Vagina (tissue), 2 donors: ENCODE results near the gene CCDC170. TPM values are rescaled to one million over a fixed set of nuclear protein-coding genes. Genes with fewer than 3 reads are reported as not detected.

Experiments used
- DNase-seq, 2 donors: peaks; one replicate each; pipeline ENCODE4 v3.0.0-alpha.2; 2017; ENCODE audit errors: extremely low spot score in 2 of 2
- H3K27ac ChIP-seq: fragments of 200-600 bp; sonication (generic); one replicate; pipeline ENCODE4 v1.5.1; 2019
- H3K27me3 ChIP-seq: fragments of 200-600 bp; sonication (generic); one replicate; pipeline ENCODE4 v1.5.1; 2019
- H3K36me3 ChIP-seq, 2 donors: fragments of 200-600 bp; sonication (generic); one replicate each; pipeline ENCODE4 v1.5.1; 2017 to 2019
- H3K4me1 ChIP-seq: fragments of 200-600 bp; sonication (generic); one replicate; pipeline ENCODE4 v1.5.1; 2019
- H3K4me3 ChIP-seq, 2 donors: fragments of 200-600 bp; sonication (generic); 1 replicate in 1 of 2; 2 replicates in 1 of 2; pipeline ENCODE4 v1.5.1; 2016 to 2019
- H3K9me3 ChIP-seq: fragments of 200-600 bp; sonication (generic); one replicate; pipeline ENCODE4 v1.5.1; 2019
- POLR2A ChIP-seq, 2 donors: fragments of 450-650 bp; IDR thresholded peaks; one replicate each; pipeline ENCODE4 v1.6.1; 2017; ENCODE audit warnings: antibody characterized with exemption in 2 of 2, mild to moderate bottlenecking in 2 of 2, moderate library complexity in 2 of 2
- POLR2AphosphoS5 ChIP-seq, 2 donors: sonication (generic); formaldehyde crosslinking; IDR thresholded peaks; one replicate each; pipeline ENCODE4 v1.9.0; 2017; ENCODE audit warnings: antibody characterized with exemption in 2 of 2, mild to moderate bottlenecking in 2 of 2, low read depth in 1 of 2; ENCODE audit not compliant: insufficient read depth in 1 of 2
- intact Hi-C: fragments of 100-400 bp; cut with DNase I; formaldehyde crosslinking; loops from one replicate; pipeline ENCODE4 v1.15.1; 2023
- total RNA-seq: library from RNA; depleted of rRNA; stranded (reverse); fragments of >200 nt; gene quantifications from one replicate; pipeline ENCODE4 v1.2.3, GENCODE V29; 2016
- TF ChIP-seq, protein P1 (sequence below), 3 experiments: fragments of 450-650 bp in 2 of 3; fragments of 200-600 bp in 1 of 3; sonication (generic) in 1 of 3; IDR thresholded peaks; one replicate each; pipeline ENCODE4 v1.5.1; 2017 to 2019; ENCODE audit warnings: antibody characterized with exemption in 3 of 3, mild to moderate bottlenecking in 2 of 3, moderate library complexity in 2 of 3

The CCDC170 gene
- total RNA-seq, 1 donor from 2014 or later: 2.0 TPM

DNA sequence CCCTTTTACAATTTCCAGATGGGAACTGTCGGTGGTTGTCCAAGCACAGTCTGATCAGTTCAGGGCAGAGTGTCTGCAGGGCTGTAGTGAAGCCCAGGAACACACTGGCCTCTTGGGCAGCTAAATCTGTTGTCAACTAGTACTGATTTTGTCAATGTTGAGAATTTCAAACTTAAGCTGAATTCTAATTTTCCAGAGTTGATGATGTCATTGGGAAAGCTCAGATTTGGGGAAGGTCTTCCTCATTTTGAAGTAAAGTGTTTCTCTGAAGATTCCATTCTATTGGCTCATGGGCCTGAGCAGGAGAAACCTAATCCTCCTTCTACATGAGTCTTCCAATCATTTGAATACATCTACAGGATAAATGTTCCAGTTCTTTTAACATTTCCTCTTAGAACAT, 72.1 kb downstream of the CCDC170 start:
- Histone ChIP-seq H3K36me3 (no peaks in the 10 kb centered on the region), H3K27ac (no peak overlapping the region), H3K27me3 (no peaks in the 10 kb centered on the region), H3K9me3 (peaks cover 8% of the 10 kb centered on the region), H3K4me3 (no peak overlapping the region), H3K4me1 (no peaks in the 10 kb centered on the region)
- no peak for DNase-seq
- TF ChIP-seq, protein P1, sequence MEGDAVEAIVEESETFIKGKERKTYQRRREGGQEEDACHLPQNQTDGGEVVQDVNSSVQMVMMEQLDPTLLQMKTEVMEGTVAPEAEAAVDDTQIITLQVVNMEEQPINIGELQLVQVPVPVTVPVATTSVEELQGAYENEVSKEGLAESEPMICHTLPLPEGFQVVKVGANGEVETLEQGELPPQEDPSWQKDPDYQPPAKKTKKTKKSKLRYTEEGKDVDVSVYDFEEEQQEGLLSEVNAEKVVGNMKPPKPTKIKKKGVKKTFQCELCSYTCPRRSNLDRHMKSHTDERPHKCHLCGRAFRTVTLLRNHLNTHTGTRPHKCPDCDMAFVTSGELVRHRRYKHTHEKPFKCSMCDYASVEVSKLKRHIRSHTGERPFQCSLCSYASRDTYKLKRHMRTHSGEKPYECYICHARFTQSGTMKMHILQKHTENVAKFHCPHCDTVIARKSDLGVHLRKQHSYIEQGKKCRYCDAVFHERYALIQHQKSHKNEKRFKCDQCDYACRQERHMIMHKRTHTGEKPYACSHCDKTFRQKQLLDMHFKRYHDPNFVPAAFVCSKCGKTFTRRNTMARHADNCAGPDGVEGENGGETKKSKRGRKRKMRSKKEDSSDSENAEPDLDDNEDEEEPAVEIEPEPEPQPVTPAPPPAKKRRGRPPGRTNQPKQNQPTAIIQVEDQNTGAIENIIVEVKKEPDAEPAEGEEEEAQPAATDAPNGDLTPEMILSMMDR (IDR thresholded peaks at IDR 0.05): no peak
- TF ChIP-seq POLR2A (IDR thresholded peaks at IDR 0.05) (no peak), POLR2AphosphoS5 (IDR thresholded peaks at IDR 0.05; ENCODE audit: insufficient read depth in 1 of 2, low read depth in 1 of 2) (no peak)
- intact Hi-C loops: no loop called here

DNA sequence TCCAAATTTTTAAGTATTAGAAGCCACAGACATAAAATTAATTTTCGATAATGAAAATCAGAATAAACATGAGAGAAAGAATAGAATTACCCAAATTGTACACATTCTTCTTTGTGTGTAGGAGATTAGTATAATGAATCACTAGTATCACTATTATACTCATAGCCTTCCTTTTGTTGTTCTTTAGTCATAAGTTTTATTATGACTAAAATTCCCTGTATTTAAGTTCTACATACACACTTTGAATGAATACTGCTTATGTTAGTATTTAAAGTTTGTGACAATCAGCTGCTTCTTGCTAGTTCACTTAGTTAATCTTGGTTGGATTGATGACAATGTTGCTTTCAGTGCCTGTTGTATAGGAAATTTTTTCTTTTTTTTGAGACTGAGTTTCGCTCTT, 72.7 kb downstream of the CCDC170 start:
- Histone ChIP-seq H3K4me1 (no peaks in the 10 kb centered on the region), H3K36me3 (no peaks in the 10 kb centered on the region), H3K4me3 (no peak overlapping the region), H3K9me3 (peaks cover 5% of the 10 kb centered on the region), H3K27ac (no peak overlapping the region), H3K27me3 (no peaks in the 10 kb centered on the region)
- no peak for DNase-seq
- intact Hi-C loops: no loop called here
- TF ChIP-seq POLR2AphosphoS5 (IDR thresholded peaks at IDR 0.05; ENCODE audit: insufficient read depth in 1 of 2, low read depth in 1 of 2): no peak

DNA sequence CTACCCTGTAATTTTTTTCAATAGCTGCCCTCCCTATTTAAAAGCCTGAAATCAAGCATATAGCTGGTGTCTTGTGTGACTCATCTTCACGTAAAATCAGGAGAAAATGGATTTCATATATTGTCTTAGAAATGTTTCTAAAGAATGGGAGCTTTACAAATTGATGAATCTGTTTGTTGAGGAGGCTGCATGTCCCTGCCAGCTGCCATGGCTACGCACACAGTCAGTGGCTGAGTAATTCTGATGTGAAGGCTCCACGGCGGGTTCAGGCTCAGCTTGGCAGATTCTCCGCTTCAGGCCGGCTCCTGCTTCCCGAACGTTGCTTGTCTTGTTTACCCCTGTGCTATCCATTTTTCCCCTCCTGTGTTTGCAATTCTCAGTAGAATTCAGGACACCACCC, 82.8 kb downstream of the CCDC170 start:
- H3K36me3 ChIP-seq: no peaks in the 10 kb centered on the region
- intact Hi-C loops: no loop called here

DNA sequence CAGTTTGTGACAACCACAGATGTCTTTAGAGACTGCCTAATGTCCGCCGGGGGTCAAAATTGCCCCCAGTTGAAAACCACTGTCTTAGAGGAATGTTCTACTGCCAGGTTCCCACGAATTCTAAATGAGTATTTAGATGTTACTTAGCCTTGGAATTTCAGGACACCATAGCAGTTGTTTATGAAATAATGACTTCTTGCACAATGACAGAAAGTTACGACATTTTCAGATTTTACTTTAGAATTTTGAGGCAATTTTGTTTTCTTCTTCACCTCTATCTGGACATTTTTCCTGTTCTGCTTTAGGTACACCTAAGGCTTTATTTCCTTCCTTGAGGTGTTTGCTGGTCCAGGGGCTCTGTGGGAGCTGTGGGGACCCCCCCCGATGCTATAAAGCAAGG, 83.4 kb downstream of the CCDC170 start:
- no peak overlapping the region for H3K27ac ChIP-seq
- DNase-seq: no peak
- no peaks in the 10 kb centered on the region for H3K9me3 ChIP-seq
- H3K4me3 ChIP-seq: no peak overlapping the region
- no peak for TF ChIP-seq POLR2AphosphoS5 (IDR thresholded peaks at IDR 0.05; ENCODE audit: insufficient read depth in 1 of 2, low read depth in 1 of 2)
- H3K36me3 ChIP-seq: no peaks in the 10 kb centered on the region
- H3K27me3 ChIP-seq: no peaks in the 10 kb centered on the region
- intact Hi-C loops: no loop called here
- H3K4me1 ChIP-seq: no peaks in the 10 kb centered on the region

More for the DNA sequence above, 82.8 kb downstream of the CCDC170 start:
- H3K9me3 ChIP-seq: no peaks in the 10 kb centered on the region
- H3K4me3 ChIP-seq: no peak overlapping the region
- no peak for DNase-seq
- H3K4me1 ChIP-seq: no peaks in the 10 kb centered on the region
- TF ChIP-seq POLR2AphosphoS5 (IDR thresholded peaks at IDR 0.05; ENCODE audit: insufficient read depth in 1 of 2, low read depth in 1 of 2): no peak
- TF ChIP-seq, protein P1 (IDR thresholded peaks at IDR 0.05): no peak
- TF ChIP-seq POLR2A (IDR thresholded peaks at IDR 0.05): no peak
- H3K27me3 ChIP-seq: no peaks in the 10 kb centered on the region
- no peak overlapping the region for H3K27ac ChIP-seq

DNA sequence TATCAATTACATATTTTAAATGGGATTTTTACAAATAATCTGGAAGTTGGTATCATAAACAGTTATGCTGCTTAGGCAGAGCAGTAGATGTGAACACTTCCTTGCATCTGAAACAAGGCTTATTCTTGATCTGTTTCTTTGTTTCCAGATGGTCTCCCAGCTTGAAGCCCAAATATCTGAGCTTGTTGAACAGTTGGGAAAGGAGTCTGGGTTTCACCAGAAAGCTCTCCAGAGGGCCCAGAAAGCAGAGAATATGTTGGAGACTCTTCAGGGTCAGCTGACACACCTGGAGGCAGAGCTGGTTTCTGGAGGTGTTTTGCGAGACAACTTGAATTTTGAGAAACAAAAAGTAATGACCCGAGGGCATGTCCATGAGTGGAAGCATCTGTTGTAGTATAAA, 91.9 kb downstream of the CCDC170 start:
- no peak for DNase-seq
- intact Hi-C loops: no loop called here
- Histone ChIP-seq H3K9me3 (no peaks in the 10 kb centered on the region), H3K27me3 (no peaks in the 10 kb centered on the region), H3K36me3 (no peaks in the 10 kb centered on the region), H3K4me1 (no peaks in the 10 kb centered on the region), H3K27ac (no peak overlapping the region), H3K4me3 (no peak overlapping the region)
- TF ChIP-seq, protein P1 (IDR thresholded peaks at IDR 0.05): no peak
- TF ChIP-seq POLR2A (IDR thresholded peaks at IDR 0.05): no peak
- no peak for TF ChIP-seq POLR2AphosphoS5 (IDR thresholded peaks at IDR 0.05; ENCODE audit: insufficient read depth in 1 of 2, low read depth in 1 of 2)

DNA sequence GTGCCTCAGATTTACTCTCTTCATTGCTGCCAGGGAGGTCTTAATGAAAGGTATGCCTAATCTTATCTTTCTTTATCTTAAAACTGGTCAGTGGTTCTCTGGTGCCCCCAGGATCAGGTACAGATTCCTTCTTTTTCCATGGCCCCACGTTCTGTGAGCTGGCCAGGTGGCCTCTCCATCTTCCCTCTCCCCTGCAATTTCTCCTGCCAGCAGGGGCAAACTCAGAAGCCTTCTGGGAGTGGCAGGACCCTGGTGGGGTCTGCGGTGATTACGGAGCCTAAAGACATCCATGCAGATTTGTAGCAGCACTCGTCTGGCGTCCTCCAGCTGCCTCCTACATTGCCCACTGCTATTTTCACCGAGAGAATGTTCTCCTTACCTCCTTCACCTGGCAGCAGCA, 95.8 kb downstream of the CCDC170 start:
- intact Hi-C loops: no loop called here
- no peak overlapping the region for H3K4me3 ChIP-seq
- H3K36me3 ChIP-seq: no peaks in the 10 kb centered on the region
- DNase-seq: no peak
- no peaks in the 10 kb centered on the region for H3K27me3 ChIP-seq
- H3K27ac ChIP-seq: no peak overlapping the region
- no peaks in the 10 kb centered on the region for H3K4me1 ChIP-seq
- no peak for TF ChIP-seq POLR2AphosphoS5 (IDR thresholded peaks at IDR 0.05; ENCODE audit: insufficient read depth in 1 of 2, low read depth in 1 of 2)
- TF ChIP-seq POLR2A (IDR thresholded peaks at IDR 0.05): no peak
- TF ChIP-seq, protein P1 (IDR thresholded peaks at IDR 0.05): no peak
- peaks cover 5% of the 10 kb centered on the region for H3K9me3 ChIP-seq
